NCI-H2171 (cell line): ENCODE measurements around the gene CDC27.
A peak's percentile ranks its signal among the peaks of the same experiment; 100 is the strongest.
"Not testable (repeated sequence)": the region's sequence is repeated elsewhere in the genome, so short reads cannot be mapped to it uniquely, and the experiment has no call there.

Experiments
- DNase-seq: peaks from one replicate; lab custom pipeline; 2025; lab: John Stamatoyannopoulos, UW

The CDC27 gene

GRCh38 chr17:47188876-47189731 lies at the start of gene CDC27:
TSS of gene CDC27 (minus strand) at chr17:47189295. CDS start at chr17:47189172, 123 bp downstream.
- peak; percentile 97 for DNase-seq

GRCh38 chr17:47238321-47239010 lies 49.4 kb upstream of the CDC27 start:
- DNase-seq: no peak

- DNase-seq: no peak
These were observed 48.7 kb upstream of the CDC27 start for GRCh38 chr17:47237841-47238240.

- DNase-seq: no peak
These were observed 46.8 kb upstream of the CDC27 start for GRCh38 chr17:47235923-47236322.

GRCh38 chr17:47235506-47235905 lies 46.4 kb upstream of the CDC27 start:
- no peak for DNase-seq

GRCh38 chr17:47232465-47232864 lies 43.4 kb upstream of the CDC27 start:
- no peak for DNase-seq

- no peak for DNase-seq
These were observed 42.8 kb upstream of the CDC27 start for GRCh38 chr17:47231866-47232265.

- DNase-seq: no peak
These were observed 42.2 kb upstream of the CDC27 start for GRCh38 chr17:47231334-47231733.

- DNase-seq: no peak
These were observed 41.8 kb upstream of the CDC27 start for GRCh38 chr17:47230864-47231263.

- DNase-seq: peak; percentile 69
These were observed 40.7 kb upstream of the CDC27 start for GRCh38 chr17:47229535-47230443.

- DNase-seq: no peak
These were observed 38.8 kb upstream of the CDC27 start for GRCh38 chr17:47227862-47228261.

- no peak for DNase-seq
These were observed 37.0 kb upstream of the CDC27 start for GRCh38 chr17:47225911-47226688.

- DNase-seq: no peak
These were observed 36.4 kb upstream of the CDC27 start for GRCh38 chr17:47225436-47225858.

GRCh38 chr17:47224966-47225365 lies 35.9 kb upstream of the CDC27 start:
- DNase-seq: no peak

GRCh38 chr17:47224077-47224476 lies 35.0 kb upstream of the CDC27 start:
- DNase-seq: not testable (repeated sequence)

- no peak for DNase-seq
These were observed 34.4 kb upstream of the CDC27 start for GRCh38 chr17:47223460-47223859.

GRCh38 chr17:47223007-47223406 lies 33.9 kb upstream of the CDC27 start:
- no peak for DNase-seq

GRCh38 chr17:47222047-47222446 lies 33.0 kb upstream of the CDC27 start:
- no peak for DNase-seq

- DNase-seq: no peak
These were observed 32.1 kb upstream of the CDC27 start for GRCh38 chr17:47221154-47221553.

GRCh38 chr17:47220531-47220999 lies 31.5 kb upstream of the CDC27 start:
- DNase-seq: no peak
